Right atrium auricular region (tissue), 2 donors: ENCODE results near the gene RTN4R. TPM values are rescaled to one million over a fixed set of nuclear protein-coding genes. Genes with fewer than 3 reads are reported as not detected.
"Not testable (repeated sequence)": the region's sequence is repeated elsewhere in the genome, so short reads cannot be mapped to it uniquely, and the experiment has no call there.

ENCODE experiments used
- DNase-seq: peaks from one replicate; pipeline ENCODE4 v3.0.0-alpha.2; 2019; ENCODE audit warnings: low spot score
- H3K27ac ChIP-seq, 2 donors: fragments of 200-600 bp; sonication (generic); 1 replicate in 1 of 2; 2 replicates in 1 of 2; pipeline ENCODE4 v1.5.1; 2016 to 2019
- H3K27me3 ChIP-seq, 2 donors: fragments of 200-600 bp; sonication (generic); one replicate each; pipeline versions ENCODE4 v1.5.1 to v1.6.0; 2017 to 2019
- H3K36me3 ChIP-seq: fragments of 200-600 bp; sonication (generic); one replicate; pipeline ENCODE4 v1.5.1; 2016
- H3K4me1 ChIP-seq, 2 donors: fragments of 200-600 bp; sonication (generic); one replicate each; pipeline versions ENCODE4 v1.5.1 to v1.6.0; 2017 to 2019
- H3K4me3 ChIP-seq, 2 donors: fragments of 200-600 bp; sonication (generic); 1 replicate in 1 of 2; 2 replicates in 1 of 2; pipeline ENCODE4 v1.5.1; 2017 to 2019; ENCODE audit warnings: mild to moderate bottlenecking in 1 of 2, moderate library complexity in 1 of 2
- H3K9me3 ChIP-seq, 2 donors: fragments of 200-600 bp; sonication (generic); one replicate each; pipeline ENCODE4 v1.5.1; 2019
- total RNA-seq, 2 donors: library from RNA; depleted of rRNA; stranded (reverse); fragments of >200 nt; gene quantifications; one replicate each; pipeline ENCODE4 v1.1.0, GENCODE V29; 2016
- TF ChIP-seq, protein P1 (sequence below), 2 donors: fragments of 200-600 bp; sonication (generic); IDR thresholded peaks; one replicate each; pipeline ENCODE4 v1.5.1; 2019; ENCODE audit warnings: antibody characterized with exemption in 2 of 2

Gene RTN4R
- total RNA-seq, 2 donors from 2014 or later = 1.0 to 2.0 TPM

DNA sequence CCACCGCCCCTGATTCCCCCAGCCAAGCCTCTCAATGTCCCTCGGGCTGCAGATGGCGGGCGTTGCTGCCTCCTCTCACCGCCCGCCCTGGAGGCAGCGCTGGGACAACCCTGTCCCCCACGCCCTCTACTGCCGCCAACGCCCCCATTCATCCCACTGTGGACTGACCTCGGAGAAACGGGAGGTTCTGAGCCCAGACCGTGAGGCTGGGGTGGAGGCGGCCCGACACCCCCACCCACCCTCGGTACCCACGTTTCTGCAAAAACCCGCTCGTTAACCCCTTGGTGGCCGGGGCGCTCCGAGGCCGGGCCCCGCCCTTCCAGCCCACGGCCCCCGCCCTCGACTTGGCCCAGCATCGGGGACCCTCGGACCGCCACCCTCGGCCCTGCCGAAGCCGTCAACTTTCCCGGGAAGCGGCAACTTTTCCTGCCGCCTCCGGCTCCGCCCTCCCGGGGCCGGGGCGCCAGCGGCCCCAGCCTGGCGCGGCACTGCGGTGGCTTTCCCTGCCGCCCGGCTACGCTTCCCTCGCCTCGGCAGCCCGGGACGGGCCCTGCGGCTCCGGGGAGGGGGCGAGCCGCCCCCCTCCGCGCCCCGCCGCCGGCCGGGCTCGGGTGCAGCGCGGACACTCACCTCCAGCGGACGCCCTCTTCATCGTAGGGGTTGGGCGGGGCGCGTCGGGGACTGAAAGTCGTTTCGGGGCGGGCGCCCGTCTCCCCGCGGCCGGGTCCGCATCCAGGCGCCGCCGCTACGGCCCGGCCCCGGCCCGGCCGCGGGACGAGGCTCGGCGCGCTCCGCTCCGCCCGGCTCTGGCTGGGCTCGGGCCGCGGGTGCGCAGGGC lies 458 bp downstream of the RTN4R start:
- Histone ChIP-seq H3K27ac (no peak overlapping the region), H3K36me3 (no peaks in the 10 kb centered on the region), H3K27me3 (no peaks in the 10 kb centered on the region), H3K4me1 (peaks cover 0 to 13% of the 10 kb centered on the region in 2 donors), H3K9me3 (no peaks in the 10 kb centered on the region), H3K4me3 (peak overlapping the region; percentile 36 to 55)
- TF ChIP-seq, protein P1, sequence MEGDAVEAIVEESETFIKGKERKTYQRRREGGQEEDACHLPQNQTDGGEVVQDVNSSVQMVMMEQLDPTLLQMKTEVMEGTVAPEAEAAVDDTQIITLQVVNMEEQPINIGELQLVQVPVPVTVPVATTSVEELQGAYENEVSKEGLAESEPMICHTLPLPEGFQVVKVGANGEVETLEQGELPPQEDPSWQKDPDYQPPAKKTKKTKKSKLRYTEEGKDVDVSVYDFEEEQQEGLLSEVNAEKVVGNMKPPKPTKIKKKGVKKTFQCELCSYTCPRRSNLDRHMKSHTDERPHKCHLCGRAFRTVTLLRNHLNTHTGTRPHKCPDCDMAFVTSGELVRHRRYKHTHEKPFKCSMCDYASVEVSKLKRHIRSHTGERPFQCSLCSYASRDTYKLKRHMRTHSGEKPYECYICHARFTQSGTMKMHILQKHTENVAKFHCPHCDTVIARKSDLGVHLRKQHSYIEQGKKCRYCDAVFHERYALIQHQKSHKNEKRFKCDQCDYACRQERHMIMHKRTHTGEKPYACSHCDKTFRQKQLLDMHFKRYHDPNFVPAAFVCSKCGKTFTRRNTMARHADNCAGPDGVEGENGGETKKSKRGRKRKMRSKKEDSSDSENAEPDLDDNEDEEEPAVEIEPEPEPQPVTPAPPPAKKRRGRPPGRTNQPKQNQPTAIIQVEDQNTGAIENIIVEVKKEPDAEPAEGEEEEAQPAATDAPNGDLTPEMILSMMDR (IDR thresholded peaks at IDR 0.05) = no peak
- DNase-seq = no peak

DNA sequence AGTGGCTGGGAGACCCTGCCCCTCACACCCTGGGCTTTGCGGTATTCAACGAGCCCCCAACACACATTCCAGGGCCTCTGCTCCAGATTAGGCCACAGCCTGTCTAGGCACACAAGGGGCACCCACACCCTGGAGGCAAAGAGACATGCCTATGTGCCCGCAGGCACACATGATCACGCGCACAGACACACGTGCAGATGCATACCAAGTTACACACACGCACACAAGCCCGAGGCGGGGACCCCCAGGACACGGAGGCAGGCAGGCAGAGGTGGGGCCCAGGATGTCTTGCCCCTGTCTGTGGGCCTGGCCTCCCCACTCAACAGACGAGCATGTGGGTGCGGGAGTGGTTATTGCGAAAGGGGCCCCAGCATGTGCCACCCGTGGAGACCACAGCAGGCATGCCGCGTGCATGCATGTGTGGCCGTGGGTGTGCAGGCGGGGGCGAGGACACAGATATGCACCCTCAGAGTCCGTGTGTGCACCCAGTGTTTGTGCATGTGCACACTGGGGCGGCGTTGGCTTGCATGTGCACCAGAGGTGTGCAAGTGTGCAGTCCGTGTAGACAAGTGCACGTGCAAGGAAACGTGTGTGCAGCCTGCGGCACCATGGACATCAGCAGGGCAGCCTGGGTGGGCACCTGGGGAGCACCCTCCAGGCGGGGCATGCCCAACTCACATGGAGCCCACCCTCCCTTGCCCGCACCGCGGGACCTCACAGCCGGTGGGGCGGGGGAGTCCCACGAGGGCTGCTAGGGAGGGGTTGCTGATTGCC lies 1.3 kb downstream of the RTN4R start:
- Histone ChIP-seq H3K4me1 (peaks cover 0 to 13% of the 10 kb centered on the region in 2 donors), H3K4me3 (peak overlapping the region in 1 of 2 donors; percentile 55)
- not testable (repeated sequence) for H3K27me3 ChIP-seq, H3K36me3 ChIP-seq, H3K27ac ChIP-seq, DNase-seq, H3K9me3 ChIP-seq

DNA sequence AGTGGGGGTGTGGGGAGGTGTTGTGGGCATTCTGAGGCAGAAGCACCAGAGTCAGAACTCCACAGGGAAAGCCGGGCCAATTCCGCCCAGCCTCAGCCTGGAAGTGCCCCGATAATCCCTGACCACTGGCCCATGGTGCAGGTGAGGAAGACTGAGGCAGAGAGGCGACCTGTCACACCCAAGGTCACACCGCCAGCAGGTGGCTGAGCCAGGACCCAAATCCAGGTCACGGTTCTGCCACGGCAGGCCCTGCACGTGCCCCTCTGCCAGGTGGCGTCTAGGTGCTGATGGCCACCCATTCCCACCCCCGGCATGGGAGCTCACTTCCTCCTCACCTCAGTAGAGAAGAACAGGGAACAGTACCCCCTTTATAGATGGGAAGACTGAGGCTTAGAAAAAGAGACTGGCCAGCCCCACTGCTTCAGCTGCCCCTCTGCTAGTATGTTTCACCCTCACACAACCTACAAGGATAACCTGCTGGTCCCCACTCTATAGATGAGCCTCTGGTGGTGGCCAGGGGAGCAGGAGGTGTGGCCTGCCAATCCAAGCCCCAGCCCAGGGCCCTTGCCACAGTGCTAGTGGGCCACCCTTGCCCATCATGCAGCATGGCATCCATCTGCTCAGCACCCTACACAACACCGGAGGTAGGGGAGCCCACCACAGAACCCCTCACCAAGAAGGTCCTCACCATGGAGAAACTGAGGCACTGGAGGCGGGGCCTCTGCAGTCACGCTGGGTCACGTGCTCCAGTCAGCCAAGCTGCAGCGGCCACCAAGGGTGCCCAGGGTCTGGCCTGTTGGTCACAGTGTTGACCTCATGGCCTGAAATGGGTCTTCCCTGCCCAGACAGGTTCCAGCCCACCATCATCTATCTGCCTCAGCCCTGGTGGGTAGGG lies 2.1 kb downstream of the RTN4R start:
- not testable (repeated sequence) for H3K27ac ChIP-seq, DNase-seq, H3K27me3 ChIP-seq, H3K36me3 ChIP-seq, H3K4me3 ChIP-seq, H3K9me3 ChIP-seq
- H3K4me1 ChIP-seq = peaks cover 0 to 13% of the 10 kb centered on the region in 2 donors

DNA sequence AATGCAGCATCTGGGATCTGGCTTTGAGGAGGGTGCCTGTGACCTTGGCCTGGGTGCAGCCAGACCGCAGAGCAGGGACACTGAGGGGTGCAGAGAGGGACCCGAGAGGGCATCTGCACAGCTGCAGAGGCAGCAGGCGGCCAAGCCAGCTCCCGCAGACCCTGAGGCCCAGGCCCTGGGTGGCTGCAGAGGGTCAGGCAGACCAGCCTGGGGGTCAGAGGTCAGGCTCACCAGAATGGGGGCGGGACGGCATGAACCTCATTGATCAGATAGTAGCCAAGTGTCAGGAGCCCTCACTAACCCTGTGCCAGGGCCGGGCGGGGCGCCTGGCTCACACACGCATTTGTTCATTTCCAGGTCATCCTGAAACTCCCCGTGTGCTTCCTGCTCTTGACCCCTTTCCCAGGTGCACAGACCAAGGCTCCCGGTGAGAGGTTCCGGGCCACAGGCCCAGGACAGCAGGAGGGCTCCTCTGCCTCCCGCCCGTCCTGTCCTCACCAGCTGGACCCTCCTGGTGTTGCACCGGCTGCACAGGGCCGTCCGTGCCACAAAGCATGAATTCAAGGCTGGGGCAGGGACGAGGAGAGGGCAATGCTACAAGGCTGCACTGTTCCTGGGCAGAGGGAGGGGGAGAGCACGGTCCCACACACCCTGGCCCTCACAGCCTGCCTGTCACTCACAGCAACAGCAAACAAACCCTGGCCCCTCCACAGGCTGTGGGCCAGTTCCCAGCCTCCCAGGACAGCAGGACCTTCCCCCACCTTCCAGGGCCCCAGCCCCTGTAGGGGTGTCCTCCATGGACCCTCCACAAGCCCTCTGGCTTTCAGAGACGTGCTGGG lies 3.3 kb downstream of the RTN4R start:
- no peaks in the 10 kb centered on the region for H3K9me3 ChIP-seq
- H3K4me1 ChIP-seq = peaks cover 0 to 13% of the 10 kb centered on the region in 2 donors
- no peaks in the 10 kb centered on the region for H3K36me3 ChIP-seq
- TF ChIP-seq, protein P1 (IDR thresholded peaks at IDR 0.05) = no peak
- H3K27me3 ChIP-seq = no peaks in the 10 kb centered on the region
- H3K4me3 ChIP-seq = no peak overlapping the region
- H3K27ac ChIP-seq = no peak overlapping the region
- DNase-seq = no peak

DNA sequence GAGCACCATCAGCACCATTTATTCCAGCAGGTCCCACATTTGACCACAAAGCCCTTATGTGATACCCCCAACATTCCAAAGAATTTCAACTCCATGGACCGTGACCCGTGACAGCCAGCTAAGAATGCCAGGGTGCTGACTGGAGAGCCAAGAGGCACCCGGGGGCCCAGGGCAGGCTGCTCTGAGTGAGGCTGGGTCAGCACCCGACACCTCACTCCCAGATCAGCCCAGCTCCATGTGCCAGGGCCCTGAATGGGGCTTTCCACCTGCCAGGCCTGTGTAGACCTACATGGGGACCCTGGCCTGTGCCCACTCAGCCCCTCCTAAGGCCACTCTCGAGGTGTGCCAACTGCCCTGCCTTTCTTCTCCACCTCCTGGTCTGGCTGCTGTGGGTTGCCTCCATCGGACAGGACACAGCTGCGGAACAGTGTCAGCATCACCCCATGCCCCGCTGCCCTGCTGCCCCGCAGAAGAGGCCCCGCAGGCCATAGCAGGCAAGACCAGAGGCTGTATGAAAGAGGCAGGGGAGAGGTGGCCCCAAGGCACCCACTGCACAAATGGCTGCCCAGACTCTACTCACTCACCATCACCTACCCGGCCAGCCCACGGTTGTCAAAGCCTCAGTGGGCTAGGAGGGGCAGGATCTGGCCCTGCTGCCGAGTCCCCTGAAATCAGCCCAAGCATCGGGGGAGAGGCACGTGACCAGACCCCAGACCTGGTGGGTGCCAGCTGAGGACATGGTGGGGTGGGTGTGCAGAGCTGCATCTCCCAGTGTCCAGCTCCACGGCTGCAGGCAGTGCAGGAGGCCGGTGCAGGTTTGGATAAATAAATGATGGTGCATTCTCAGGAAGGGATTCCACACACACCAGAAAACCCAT lies 4.5 kb downstream of the RTN4R start:
- H3K9me3 ChIP-seq, H3K27me3 ChIP-seq, H3K27ac ChIP-seq, H3K4me3 ChIP-seq, DNase-seq, H3K36me3 ChIP-seq: not testable (repeated sequence)
- peaks cover 0 to 12% of the 10 kb centered on the region in 2 donors for H3K4me1 ChIP-seq

DNA sequence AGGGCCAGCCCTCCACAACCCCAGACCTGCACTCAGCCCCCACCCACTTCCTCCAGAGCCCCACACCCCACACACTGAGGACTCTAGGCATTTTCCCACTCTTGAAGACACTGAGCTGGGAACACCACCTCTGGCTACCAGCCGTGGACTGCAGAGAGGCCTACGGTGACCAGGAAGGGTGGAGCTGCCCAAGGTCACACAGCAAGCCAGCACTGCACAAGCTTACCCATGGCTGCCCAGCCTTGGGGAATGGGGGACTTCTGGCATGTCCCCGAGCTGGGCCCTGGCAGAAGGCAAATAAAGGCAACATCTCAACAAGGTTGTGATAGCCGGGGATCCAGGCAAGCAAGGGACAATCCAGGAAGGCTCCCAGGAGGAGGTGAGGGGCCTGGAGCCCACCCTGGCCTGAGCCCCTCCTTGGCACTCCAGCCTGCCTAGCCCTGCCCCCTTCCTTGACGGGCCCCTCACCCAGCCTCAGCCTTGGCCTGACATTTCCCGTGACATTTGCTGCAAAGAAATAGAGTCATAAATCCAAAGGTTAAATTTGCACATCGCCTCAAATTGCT lies 5.5 kb downstream of the RTN4R start:
- TF ChIP-seq, protein P1 (IDR thresholded peaks at IDR 0.05) = no peak
- no peak overlapping the region for H3K27ac ChIP-seq
- H3K4me3 ChIP-seq = no peak overlapping the region
- no peak for DNase-seq
- H3K27me3 ChIP-seq = no peaks in the 10 kb centered on the region
- peaks cover 0 to 8% of the 10 kb centered on the region in 2 donors for H3K4me1 ChIP-seq
- H3K9me3 ChIP-seq = no peaks in the 10 kb centered on the region
- no peaks in the 10 kb centered on the region for H3K36me3 ChIP-seq
